H1 (cell line): ENCODE measurements around the gene WDR5. TPM values are rescaled to one million over a fixed set of nuclear protein-coding genes. Genes with fewer than 3 reads are reported as not detected.

Experiments
- CTCF ChIA-PET: fragments of 300-600 bp; sonication (Branson Sonifier 250); formaldehyde crosslinking; loops from one replicate; lab custom pipeline; 2021; ENCODE audit not compliant: partially characterized antibody; lab: Charles Lee
- POLR2A ChIA-PET: fragments of 300-600 bp; sonication (Branson Sonifier 250); formaldehyde crosslinking; loops from one replicate; lab custom pipeline; 2021; ENCODE audit warnings: inconsistent platforms; ENCODE audit not compliant: partially characterized antibody; lab: Charles Lee
- DNase-seq, 2 experiments: peaks; one replicate each; pipeline versions ENCODE4 v3.0.0 to v3.0.0-alpha.2; 2010 to 2022; ENCODE audit warnings: low spot score in 2 of 2, low read depth in 1 of 2, mixed read lengths in 1 of 2
- FAIRE-seq: peaks from 2 replicates; lab custom pipeline; 2011; peaks lifted over from hg19 to GRCh38; lab: Jason Lieb, UNC
- H2AFZ ChIP-seq: 2 replicates; pipeline ENCODE4 v1.8.1; 2012; ENCODE audit warnings: low read length, inconsistent platforms
- H2AK5ac ChIP-seq: 2 replicates; pipeline ENCODE4 v1.6.1; 2013; ENCODE audit warnings: low read depth, low read length
- H2BK120ac ChIP-seq: replicated peaks from 2 replicates; pipeline ENCODE3; 2013; ENCODE audit warnings: low read depth, low read length, inconsistent platforms
- H2BK12ac ChIP-seq: 2 replicates; pipeline ENCODE4 v1.6.1; 2013; ENCODE audit warnings: low read depth, low read length
- H2BK15ac ChIP-seq: 2 replicates; pipeline ENCODE4 v1.6.1; 2013; ENCODE audit warnings: low read length
- H2BK20ac ChIP-seq: 2 replicates; pipeline ENCODE4 v1.6.1; 2013; ENCODE audit warnings: low read length
- H2BK5ac ChIP-seq: 2 replicates; pipeline ENCODE4 v1.6.1; 2013; ENCODE audit warnings: low read depth, low read length
- H3K14ac ChIP-seq: 2 replicates; pipeline ENCODE4 v1.6.1; 2013; ENCODE audit warnings: inconsistent platforms; ENCODE audit not compliant: insufficient read length
- H3K18ac ChIP-seq: 2 replicates; pipeline ENCODE4 v1.6.1; 2013; ENCODE audit warnings: low read length; ENCODE audit errors: extremely low read depth
- H3K23ac ChIP-seq: 2 replicates; pipeline ENCODE4 v1.6.1; 2013; ENCODE audit warnings: inconsistent platforms; ENCODE audit not compliant: insufficient read length
- H3K23me2 ChIP-seq: 2 replicates; pipeline ENCODE4 v1.6.1; 2013; ENCODE audit warnings: low read depth, low read length
- H3K27ac ChIP-seq: 2 replicates; pipeline ENCODE4 v1.6.1; 2011; ENCODE audit warnings: low read depth, low read length, inconsistent platforms
- H3K27me3 ChIP-seq, 4 experiments: replicated peaks in 1 of 4; 1 replicate in 1 of 4; 2 replicates in 3 of 4; pipeline versions ENCODE4 v1.6.1 to v1.8.1; 2011 to 2013; ENCODE audit warnings: low read length in 3 of 4, mild to moderate bottlenecking in 3 of 4, inconsistent platforms in 2 of 4, mixed read lengths in 2 of 4, moderate library complexity in 1 of 4; ENCODE audit not compliant: control insufficient read depth in 3 of 4, insufficient read depth in 3 of 4; ENCODE audit errors: extremely low read depth in 1 of 4
- H3K36me3 ChIP-seq, 4 experiments: 2 replicates each; pipeline versions ENCODE4 v1.6.1 to v1.8.1; 2011 to 2013; ENCODE audit warnings: mild to moderate bottlenecking in 4 of 4, low read length in 3 of 4, moderate library complexity in 2 of 4, control low read depth in 1 of 4, inconsistent platforms in 1 of 4; ENCODE audit not compliant: insufficient read depth in 4 of 4, control insufficient read depth in 2 of 4
- H3K4ac ChIP-seq: replicated peaks from 2 replicates; pipeline ENCODE3; 2013; ENCODE audit warnings: low read length, low read depth, mixed read lengths, inconsistent platforms; ENCODE audit not compliant: insufficient read length
- H3K4me1 ChIP-seq, 4 experiments: replicated peaks in 1 of 4; 1 replicate in 1 of 4; 2 replicates in 3 of 4; pipeline versions ENCODE4 v1.6.1 to v1.8.1; 2011 to 2013; ENCODE audit warnings: low read length in 3 of 4, inconsistent platforms in 2 of 4, mixed read lengths in 1 of 4; ENCODE audit not compliant: insufficient read depth in 4 of 4, control insufficient read depth in 3 of 4
- H3K4me2 ChIP-seq, 2 experiments: 2 replicates each; pipeline versions ENCODE4 v1.6.1 to v1.8.1; 2011 to 2013; ENCODE audit warnings: low read depth in 2 of 2, low read length in 2 of 2, control low read depth in 1 of 2, inconsistent platforms in 1 of 2, mild to moderate bottlenecking in 1 of 2; ENCODE audit not compliant: insufficient read depth in 1 of 2
- H3K4me3 ChIP-seq, 4 experiments: fragments of 200-600, 300-600 bp in 1 of 4; sonication (generic), shearing (Covaris generic), sonication (Bioruptor Twin) in 1 of 4; 2 replicates each; pipeline versions ENCODE4 v1.5.1 to v1.8.1; 2011 to 2016; ENCODE audit warnings: low read length in 4 of 4, low read depth in 3 of 4, control low read depth in 2 of 4, inconsistent platforms in 2 of 4, mild to moderate bottlenecking in 2 of 4, mixed read lengths in 1 of 4, moderate library complexity in 1 of 4; ENCODE audit not compliant: insufficient read depth in 2 of 4; ENCODE audit errors: extremely low read depth in 1 of 4
- H3K56ac ChIP-seq: replicated peaks from 2 replicates; pipeline ENCODE3; 2013; ENCODE audit warnings: low read depth, mild to moderate bottlenecking, mixed read lengths, low read length, inconsistent platforms; ENCODE audit not compliant: insufficient read length
- H3K79me1 ChIP-seq: 2 replicates; pipeline ENCODE4 v1.6.1; 2013; ENCODE audit warnings: low read depth, low read length, control low read depth
- H3K79me2 ChIP-seq, 2 experiments: 2 replicates each; pipeline versions ENCODE4 v1.6.1 to v1.8.1; 2012 to 2013; ENCODE audit warnings: low read length in 2 of 2, mild to moderate bottlenecking in 2 of 2, inconsistent platforms in 1 of 2; ENCODE audit not compliant: insufficient read depth in 2 of 2, control insufficient read depth in 1 of 2
- H3K9ac ChIP-seq, 4 experiments: replicated peaks in 1 of 4; 1 replicate in 1 of 4; 2 replicates in 3 of 4; pipeline versions ENCODE4 v1.6.1 to v1.8.1; 2011 to 2013; ENCODE audit warnings: low read depth in 3 of 4, low read length in 3 of 4, control low read depth in 2 of 4, mild to moderate bottlenecking in 2 of 4, moderate library complexity in 2 of 4, inconsistent platforms in 1 of 4; ENCODE audit errors: extremely low read depth in 1 of 4
- H3K9me3 ChIP-seq, 2 experiments: 2 replicates each; pipeline versions ENCODE4 v1.6.1 to v1.8.1; 2012 to 2013; ENCODE audit warnings: mild to moderate bottlenecking in 2 of 2, moderate library complexity in 2 of 2, control low read depth in 1 of 2, inconsistent platforms in 1 of 2, low read depth in 1 of 2, low read length in 1 of 2, mixed read lengths in 1 of 2; ENCODE audit not compliant: insufficient read depth in 2 of 2
- H4K20me1 ChIP-seq, 2 experiments: replicated peaks in 1 of 2; 2 replicates each; pipeline versions ENCODE3 to v1.8.1; 2011 to 2013; ENCODE audit warnings: inconsistent platforms in 2 of 2, low read length in 2 of 2, mild to moderate bottlenecking in 1 of 2; ENCODE audit not compliant: insufficient read depth in 2 of 2, control insufficient read depth in 1 of 2
- H4K5ac ChIP-seq: 2 replicates; pipeline ENCODE4 v1.6.1; 2013; ENCODE audit warnings: low read length, low read depth, mixed read lengths, inconsistent platforms; ENCODE audit not compliant: insufficient read length
- H4K8ac ChIP-seq: 2 replicates; pipeline ENCODE4 v1.8.0; 2013; ENCODE audit warnings: mild to moderate bottlenecking, moderate library complexity, low read length, inconsistent platforms; ENCODE audit not compliant: insufficient read depth; ENCODE audit errors: extremely low read depth
- H4K91ac ChIP-seq: replicated peaks from 2 replicates; pipeline ENCODE3; 2013; ENCODE audit warnings: low read length, mixed read lengths, inconsistent platforms; ENCODE audit not compliant: insufficient read length
- POLR2A ChIP-seq, 2 experiments: IDR thresholded peaks; 1 replicate in 1 of 2; 2 replicates in 1 of 2; pipeline ENCODE4 v1.6.1; 2011; ENCODE audit warnings: low read depth in 2 of 2, low read length in 2 of 2, mild to moderate bottlenecking in 2 of 2; ENCODE audit errors: control extremely low read depth in 1 of 2
- WGBS, 2 experiments: shearing (Covaris generic) in 1 of 2; methylation state at CpG; one replicate each; pipeline versions ENCODE4 v1.1.6 to v1.1.7; 2013 to 2015; ENCODE audit warnings: low lambda C conversion rate in 2 of 2, mixed read lengths in 2 of 2, inconsistent platforms in 1 of 2, low coverage in 1 of 2, missing lambda C conversion rate in 1 of 2; ENCODE audit not compliant: insufficient replicate concordance in 2 of 2, insufficient coverage in 1 of 2, insufficient read length in 1 of 2; ENCODE audit errors: extremely low coverage in 1 of 2, missing lambda C conversion rate in 1 of 2; 5-methylcytosine and 5-hydroxymethylcytosine counted together
- polyA plus RNA-seq, 7 experiments: library from polyadenylated mRNA; depleted of rRNA in 3 of 7; stranded (reverse) in 5 of 7; unstranded in 2 of 7; fragments of >200 nt in 5 of 7; fragments of 200-250 nt in 2 of 7; gene quantifications; 1 replicate in 5 of 7; 2 replicates in 1 of 7; 4 replicates in 1 of 7; pipeline versions ENCODE4 v1.2.1 to v1.2.3, GENCODE V29; 2011 to 2013; ENCODE audit warnings: missing spikeins in 2 of 7, mixed read lengths in 2 of 7
- total RNA-seq: library from RNA; stranded (reverse); fragmentation: NEBNext Ultra II Directional; extraction: Animal tissue kit (Norgen Biotek cat#: 25700); gene quantifications from 2 replicates; pipeline ENCODE4 v1.2.1, GENCODE V29; 2021

The WDR5 gene
- total and polyA plus RNA-seq, 2 of the 8 experiments (the other 6 are each of a cell fraction or from before 2014, with no cell fraction given) = 38.4 to 68.1 TPM

DNA sequence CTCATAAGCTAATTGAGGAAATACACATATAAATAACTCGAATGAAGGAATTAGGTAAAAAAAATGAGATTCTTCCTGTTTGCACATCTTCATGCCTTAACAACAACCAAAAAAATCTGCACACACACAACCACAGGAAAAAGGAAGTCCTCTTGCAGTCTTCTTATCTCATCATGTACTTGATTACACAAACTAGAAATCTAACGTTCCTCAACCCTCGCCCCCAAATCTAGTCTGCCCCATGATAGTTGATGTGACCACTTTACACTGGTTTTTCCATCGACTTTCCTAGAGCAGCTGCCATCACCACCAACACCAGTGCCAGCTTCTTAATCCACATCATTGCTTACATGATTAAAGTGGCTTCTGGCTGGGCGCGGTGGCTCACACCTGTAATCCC is 59.7 kb downstream of the WDR5 start:
- no peak overlapping the region for H4K8ac ChIP-seq
- H4K20me1 ChIP-seq = no peaks in the 10 kb centered on the region
- H3K9ac ChIP-seq = no peak overlapping the region
- H3K23ac ChIP-seq = no peak overlapping the region
- H3K4me1 ChIP-seq = no peaks in the 10 kb centered on the region; a peak in 1 of 7 replicates
- H3K9me3 ChIP-seq = no peaks in the 10 kb centered on the region
- no peak overlapping the region for H3K56ac ChIP-seq
- H3K27ac ChIP-seq = no peak overlapping the region
- H2BK120ac ChIP-seq = no peak overlapping the region
- no peak overlapping the region for H2BK15ac ChIP-seq
- no peaks in the 10 kb centered on the region for H3K36me3 ChIP-seq
- no peak overlapping the region for H2AK5ac ChIP-seq
- 0 out of 7 replicates have a peak, but pooled peaks cover 0 to 2% (median 0%) of the 10 kb centered on the region in 4 experiments for H3K27me3 ChIP-seq
- no peaks in the 10 kb centered on the region for H3K23me2 ChIP-seq
- H4K5ac ChIP-seq = no peak overlapping the region
- H3K4me3 ChIP-seq = no peak overlapping the region
- no peak for TF ChIP-seq POLR2A (IDR thresholded peaks at IDR 0.05; ENCODE audit: control extremely low read depth in 1 of 2, low read depth in 2 of 2, low read length in 2 of 2)
- no peak overlapping the region for H2BK12ac ChIP-seq
- H3K4me2 ChIP-seq = no peak overlapping the region
- no peak overlapping the region for H3K18ac ChIP-seq
- 91% methylated on average over 6 of the region's 6 CpGs; no CpG with 5 or more reads in 1 of the 2 experiments for WGBS, 2 experiments
- no peak overlapping the region for H2BK20ac ChIP-seq
- H4K91ac ChIP-seq = no peak overlapping the region
- CTCF ChIA-PET = interaction anchor here (2.2 to 4.1 kb wide), 2 partner anchors 24 to 247 kb away, joined by 7 to 13 read pairs; no protein-coding TSS in a partner anchor
- DNase-seq (no peak), FAIRE-seq (no peak)
- H3K14ac ChIP-seq = no peak overlapping the region
- no peaks in the 10 kb centered on the region for H3K79me1 ChIP-seq
- no peaks in the 10 kb centered on the region for H3K79me2 ChIP-seq
- POLR2A ChIA-PET = no interaction called here
- H2AFZ ChIP-seq = no peak overlapping the region
- H2BK5ac ChIP-seq = no peak overlapping the region
- no peak overlapping the region for H3K4ac ChIP-seq
